ENCODE measurements around the gene TMEM217. TPM values are rescaled to one million over a fixed set of nuclear protein-coding genes. Genes with fewer than 3 reads are reported as not detected.

TMEM217 gene
- total RNA-seq, 6 experiments from 2014 or later: 0.99 to 2.0 (median 1.6) TPM

- H3K9me3 Mint-ChIP-seq: no peaks in the 10 kb centered on the region
- peak; percentile 96 for TF ChIP-seq CTCF (IDR thresholded peaks at IDR 0.05)
These were observed 47.5 kb downstream of the TMEM217 start for GRCh38 chr6:37210313-37210968.

GRCh38 chr6:37209461-37210205 lies 48.3 kb downstream of the TMEM217 start:
- Mint-ChIP-seq H3K36me3 (ENCODE audit: low read depth) (no peaks in the 10 kb centered on the region), H3K4me1 (ENCODE audit: low read depth) (peaks cover 5% of the 10 kb centered on the region; the same call in 1 of the 2 replicates), H3K27me3 (ENCODE audit: insufficient read depth) (peaks cover 3% of the 10 kb centered on the region; the same call in 1 of the 2 replicates), H3K4me3 (no peak overlapping the region), H3K27ac (no peak overlapping the region), H3K9me3 (no peaks in the 10 kb centered on the region)
- TF ChIP-seq CTCF (IDR thresholded peaks at IDR 0.05): no peak
- no peak for DNase-seq

More at GRCh38 chr6:37210313-37210968, 47.5 kb downstream of the TMEM217 start:
- H3K4me3 Mint-ChIP-seq: no peak overlapping the region
- peaks cover 5% of the 10 kb centered on the region; the same call in 1 of the 2 replicates for H3K4me1 Mint-ChIP-seq (ENCODE audit: low read depth)
- peaks cover 3% of the 10 kb centered on the region; the same call in 1 of the 2 replicates for H3K27me3 Mint-ChIP-seq (ENCODE audit: insufficient read depth)
- no peak overlapping the region for H3K27ac Mint-ChIP-seq
- peak; percentile 74 for DNase-seq
- no peaks in the 10 kb centered on the region for H3K36me3 Mint-ChIP-seq (ENCODE audit: low read depth)

- no peak overlapping the region for H3K4me3 Mint-ChIP-seq
- no peaks in the 10 kb centered on the region for H3K9me3 Mint-ChIP-seq
- H3K36me3 Mint-ChIP-seq (ENCODE audit: low read depth): no peaks in the 10 kb centered on the region
- DNase-seq: no peak
- no peak for TF ChIP-seq CTCF (IDR thresholded peaks at IDR 0.05)
- peaks cover 3% of the 10 kb centered on the region; the same call in 1 of the 2 replicates for H3K27me3 Mint-ChIP-seq (ENCODE audit: insufficient read depth)
- no peak overlapping the region for H3K27ac Mint-ChIP-seq
- peaks cover 13% of the 10 kb centered on the region for H3K4me1 Mint-ChIP-seq (ENCODE audit: low read depth)
These were observed 49.2 kb downstream of the TMEM217 start for GRCh38 chr6:37208793-37209192.

- H3K4me1 Mint-ChIP-seq (ENCODE audit: low read depth): peaks cover 13% of the 10 kb centered on the region
- H3K36me3 Mint-ChIP-seq (ENCODE audit: low read depth): no peaks in the 10 kb centered on the region
- H3K9me3 Mint-ChIP-seq: no peaks in the 10 kb centered on the region
- peaks cover 3% of the 10 kb centered on the region; the same call in 1 of the 2 replicates for H3K27me3 Mint-ChIP-seq (ENCODE audit: insufficient read depth)
- DNase-seq: peak; percentile 75
- TF ChIP-seq CTCF (IDR thresholded peaks at IDR 0.05): peak; percentile 89
- no peak overlapping the region for H3K4me3 Mint-ChIP-seq
- no peak overlapping the region for H3K27ac Mint-ChIP-seq
These were observed 50.0 kb downstream of the TMEM217 start for GRCh38 chr6:37207903-37208456.

- Mint-ChIP-seq H3K4me1 (ENCODE audit: low read depth) (peaks cover 13% of the 10 kb centered on the region), H3K36me3 (ENCODE audit: low read depth) (no peaks in the 10 kb centered on the region), H3K27me3 (ENCODE audit: insufficient read depth) (peaks cover 3% of the 10 kb centered on the region; the same call in 1 of the 2 replicates), H3K27ac (no peak overlapping the region), H3K4me3 (no peak overlapping the region), H3K9me3 (no peaks in the 10 kb centered on the region)
- no peak for DNase-seq
- no peak for TF ChIP-seq CTCF (IDR thresholded peaks at IDR 0.05)
These were observed 51.3 kb downstream of the TMEM217 start for GRCh38 chr6:37206622-37207021.

Data from HFFc6 (cell line).